Osteocyte (in vitro differentiated cells): Measurements from ENCODE around the gene RNF166. TPM values are rescaled to one million over a fixed set of nuclear protein-coding genes. Genes with fewer than 3 reads are reported as not detected.
A peak's percentile ranks its signal among the peaks of the same experiment; 100 is the strongest.

Experiments used
- DNase-seq: peaks from one replicate; pipeline ENCODE4 v3.0.0; 2021; ENCODE audit warnings: mixed read lengths; ENCODE audit not compliant: unreplicated experiment; ENCODE audit errors: extremely low spot score
- H3K27ac Mint-ChIP-seq: one replicate; pipeline ENCODE4 v1.8.0; 2021; ENCODE audit warnings: mild to moderate bottlenecking, mixed read lengths; ENCODE audit not compliant: unreplicated experiment
- H3K27me3 Mint-ChIP-seq: one replicate; pipeline ENCODE4 v1.8.0; 2021; ENCODE audit warnings: mixed read lengths; ENCODE audit not compliant: unreplicated experiment
- H3K36me3 Mint-ChIP-seq: one replicate; pipeline ENCODE4 v1.8.0; 2021; ENCODE audit warnings: mixed read lengths; ENCODE audit not compliant: unreplicated experiment
- H3K4me1 Mint-ChIP-seq: one replicate; pipeline ENCODE4 v1.8.0; 2021; ENCODE audit warnings: mixed read lengths; ENCODE audit not compliant: unreplicated experiment
- H3K4me3 Mint-ChIP-seq: one replicate; pipeline ENCODE4 v1.8.0; 2021; ENCODE audit warnings: mild to moderate bottlenecking, moderate library complexity, mixed read lengths; ENCODE audit not compliant: unreplicated experiment
- H3K9me3 Mint-ChIP-seq: one replicate; pipeline ENCODE4 v1.8.0; 2021; ENCODE audit warnings: mixed read lengths; ENCODE audit not compliant: unreplicated experiment
- CTCF ChIP-seq: fragments of 200-600 bp; sonication (generic); IDR thresholded peaks from 2 replicates; pipeline ENCODE4 v1.5.0; 2021; ENCODE audit warnings: antibody characterized with exemption, mild to moderate bottlenecking, moderate library complexity
- total RNA-seq: library from RNA; stranded (reverse); gene quantifications from 2 replicates; pipeline ENCODE4 v1.2.1, GENCODE V29; 2021

The RNF166 gene
- total RNA-seq, 1 donor from 2014 or later = 17.2 TPM

GRCh38 chr16:88747588-88748301, 41.5 kb upstream of the RNF166 start:
- no peak overlapping the region for H3K4me3 Mint-ChIP-seq
- peaks cover 30% of the 10 kb centered on the region for H3K4me1 Mint-ChIP-seq
- no peak overlapping the region for H3K27ac Mint-ChIP-seq
- no peak for DNase-seq
- no peaks in the 10 kb centered on the region for H3K9me3 Mint-ChIP-seq
- TF ChIP-seq CTCF = peak; percentile 19
- no peaks in the 10 kb centered on the region for H3K36me3 Mint-ChIP-seq
- H3K27me3 Mint-ChIP-seq = no peaks in the 10 kb centered on the region

GRCh38 chr16:88746506-88746905, 40.3 kb upstream of the RNF166 start:
- Mint-ChIP-seq H3K27me3 (no peaks in the 10 kb centered on the region), H3K27ac (peak overlapping the region; percentile 45), H3K4me1 (peaks cover 26% of the 10 kb centered on the region), H3K4me3 (no peak overlapping the region), H3K36me3 (no peaks in the 10 kb centered on the region), H3K9me3 (no peaks in the 10 kb centered on the region)
- no peak for DNase-seq
- no peak for TF ChIP-seq CTCF

- Mint-ChIP-seq H3K27me3 (no peaks in the 10 kb centered on the region), H3K9me3 (no peaks in the 10 kb centered on the region), H3K4me1 (peaks cover 26% of the 10 kb centered on the region), H3K27ac (no peak overlapping the region), H3K4me3 (no peak overlapping the region), H3K36me3 (no peaks in the 10 kb centered on the region)
- no peak for TF ChIP-seq CTCF
- no peak for DNase-seq
Observed at GRCh38 chr16:88744577-88745521, 38.6 kb upstream of the RNF166 start.

GRCh38 chr16:88743693-88744576, 37.7 kb upstream of the RNF166 start:
- Mint-ChIP-seq H3K36me3 (peaks cover under 1% of the 10 kb centered on the region), H3K27ac (no peak overlapping the region), H3K4me3 (no peak overlapping the region), H3K27me3 (no peaks in the 10 kb centered on the region), H3K4me1 (peaks cover 26% of the 10 kb centered on the region), H3K9me3 (no peaks in the 10 kb centered on the region)
- DNase-seq = peak; percentile 93
- TF ChIP-seq CTCF = peak; percentile 95
